Neural progenitor cell (in vitro differentiated cells): ENCODE data around the gene CENPX. TPM values are rescaled to one million over a fixed set of nuclear protein-coding genes. Genes with fewer than 3 reads are reported as not detected.

Experiments
- DNase-seq: peaks from one replicate; pipeline ENCODE4 v3.0.0-alpha.2; 2016; ENCODE audit warnings: low spot score
- H2AFZ ChIP-seq: fragments of 200-600 bp; sonication (generic); replicated peaks from 2 replicates; pipeline ENCODE4 v1.6.1; 2016; ENCODE audit warnings: antibody characterized with exemption
- H3F3A ChIP-seq: fragments of 200-600 bp; sonication (generic); 2 replicates; pipeline ENCODE4 v1.6.1; 2016; ENCODE audit warnings: antibody characterized with exemption, low read depth
- H3K27ac ChIP-seq: fragments of 200-600 bp; sonication (generic); 2 replicates; pipeline ENCODE4 v1.5.1; 2016; ENCODE audit warnings: mild to moderate bottlenecking
- H3K27me3 ChIP-seq: fragments of 200-600 bp; sonication (generic); 2 replicates; pipeline ENCODE4 v1.6.1; 2016; ENCODE audit warnings: mild to moderate bottlenecking, moderate library complexity
- H3K36me3 ChIP-seq: fragments of 200-600 bp; sonication (generic); 2 replicates; pipeline ENCODE4 v1.5.1; 2016
- H3K4me1 ChIP-seq: fragments of 200-600 bp; sonication (generic); 2 replicates; pipeline ENCODE4 v1.6.1; 2016; ENCODE audit warnings: mixed run types
- H3K4me2 ChIP-seq: fragments of 200-600 bp; sonication (generic); 2 replicates; pipeline ENCODE4 v1.6.1; 2016
- H3K4me3 ChIP-seq: fragments of 200-600 bp; sonication (generic); 2 replicates; pipeline ENCODE4 v1.5.1; 2016
- H3K79me2 ChIP-seq: fragments of 200-600 bp; sonication (generic); 2 replicates; pipeline ENCODE4 v1.6.1; 2016; ENCODE audit warnings: low read depth
- H3K9ac ChIP-seq: fragments of 200-600 bp; sonication (generic); 2 replicates; pipeline ENCODE4 v1.6.1; 2016
- H3K9me3 ChIP-seq: fragments of 200-600 bp; sonication (generic); 2 replicates; pipeline ENCODE4 v1.5.1; 2016; ENCODE audit warnings: low read depth
- H4K20me1 ChIP-seq: fragments of 200-600 bp; sonication (generic); 2 replicates; pipeline ENCODE4 v1.6.1; 2016; ENCODE audit warnings: low read depth
- H3K27ac Mint-ChIP-seq: 3 replicates; pipeline ENCODE4 v1.8.0; 2021; ENCODE audit warnings: mixed read lengths
- H3K27me3 Mint-ChIP-seq: 2 replicates; pipeline ENCODE4 v1.8.0; 2022; ENCODE audit warnings: low read depth, mild to moderate bottlenecking, inconsistent platforms, moderate library complexity, mixed read lengths; ENCODE audit not compliant: insufficient read depth
- H3K36me3 Mint-ChIP-seq: 3 replicates; pipeline ENCODE4 v1.8.0; 2021; ENCODE audit warnings: mixed read lengths
- H3K4me1 Mint-ChIP-seq: 3 replicates; pipeline ENCODE4 v1.8.0; 2021; ENCODE audit warnings: mixed read lengths
- H3K4me3 Mint-ChIP-seq: 3 replicates; pipeline ENCODE4 v1.8.0; 2021; ENCODE audit warnings: mild to moderate bottlenecking, moderate library complexity, mixed read lengths
- H3K9me3 Mint-ChIP-seq: 3 replicates; pipeline ENCODE4 v1.8.0; 2020; ENCODE audit warnings: mixed read lengths
- EZH2 ChIP-seq: fragments of 200-600 bp; sonication (generic); IDR thresholded peaks from 2 replicates; pipeline ENCODE4 v1.6.1; 2017; ENCODE audit warnings: antibody characterized with exemption, mild to moderate bottlenecking, moderate library complexity
- EZH2phosphoT487 ChIP-seq: fragments of 200-600 bp; sonication (generic); IDR thresholded peaks from 2 replicates; pipeline ENCODE4 v1.6.1; 2017; ENCODE audit warnings: antibody characterized with exemption
- total RNA-seq: library from RNA; depleted of rRNA; stranded (reverse); fragments of >200 nt; gene quantifications from 2 replicates; pipeline ENCODE4 v1.2.3, GENCODE V29; 2015; ENCODE audit warnings: low replicate concordance
- TF ChIP-seq, protein P1 (sequence below): fragments of 200-600 bp; sonication (generic); IDR thresholded peaks from 2 replicates; pipeline ENCODE4 v1.5.1; 2017; ENCODE audit warnings: antibody characterized with exemption, mild to moderate bottlenecking

The CENPX gene
- total RNA-seq, 1 donor from 2014 or later: 53.0 TPM

GRCh38 chr17:82051776-82052637 is 29.3 kb upstream of the CENPX start, which contains the start of the genes GPS1 and RFNG:
Gene GPS1, plus strand, starts transcription at chr17:82051898. Its CDS starts 34 bp downstream, at chr17:82051932.
Gene RFNG, minus strand, starts transcription at chr17:82051811. Its CDS starts 45 bp downstream, at chr17:82051766.
- Histone ChIP-seq H3K36me3 (no peaks in the 10 kb centered on the region), H3K27ac (no peak within 1 kb of the TSS), H3K4me1 (peaks cover 7% of the 10 kb centered on the region), H3K9ac (peak within 1 kb of the TSS; percentile 82), H3K79me2 (peaks cover 14% of the 10 kb centered on the region), H3K27me3 (no peaks in the 10 kb centered on the region), H4K20me1 (peaks cover 18% of the 10 kb centered on the region), H3F3A (peaks cover 3% of the 10 kb centered on the region), H3K9me3 (no peaks in the 10 kb centered on the region), H3K4me3 (peak within 1 kb of the TSS; percentile 98), H2AFZ (no peak within 1 kb of the TSS), H3K4me2 (peak within 1 kb of the TSS; percentile 100)
- Mint-ChIP-seq H3K27me3 (peaks cover 4% of the 10 kb centered on the region), H3K27ac (peak within 1 kb of the TSS; percentile 81), H3K4me1 (peaks cover 6% of the 10 kb centered on the region), H3K36me3 (peaks cover 6% of the 10 kb centered on the region), H3K9me3 (no peaks in the 10 kb centered on the region), H3K4me3 (peak within 1 kb of the TSS; percentile 90)
- peak; percentile 83 for DNase-seq
- TF ChIP-seq EZH2phosphoT487 (no peak), EZH2 (no peak)
- TF ChIP-seq, protein P1, sequence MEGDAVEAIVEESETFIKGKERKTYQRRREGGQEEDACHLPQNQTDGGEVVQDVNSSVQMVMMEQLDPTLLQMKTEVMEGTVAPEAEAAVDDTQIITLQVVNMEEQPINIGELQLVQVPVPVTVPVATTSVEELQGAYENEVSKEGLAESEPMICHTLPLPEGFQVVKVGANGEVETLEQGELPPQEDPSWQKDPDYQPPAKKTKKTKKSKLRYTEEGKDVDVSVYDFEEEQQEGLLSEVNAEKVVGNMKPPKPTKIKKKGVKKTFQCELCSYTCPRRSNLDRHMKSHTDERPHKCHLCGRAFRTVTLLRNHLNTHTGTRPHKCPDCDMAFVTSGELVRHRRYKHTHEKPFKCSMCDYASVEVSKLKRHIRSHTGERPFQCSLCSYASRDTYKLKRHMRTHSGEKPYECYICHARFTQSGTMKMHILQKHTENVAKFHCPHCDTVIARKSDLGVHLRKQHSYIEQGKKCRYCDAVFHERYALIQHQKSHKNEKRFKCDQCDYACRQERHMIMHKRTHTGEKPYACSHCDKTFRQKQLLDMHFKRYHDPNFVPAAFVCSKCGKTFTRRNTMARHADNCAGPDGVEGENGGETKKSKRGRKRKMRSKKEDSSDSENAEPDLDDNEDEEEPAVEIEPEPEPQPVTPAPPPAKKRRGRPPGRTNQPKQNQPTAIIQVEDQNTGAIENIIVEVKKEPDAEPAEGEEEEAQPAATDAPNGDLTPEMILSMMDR: no peak

- Histone ChIP-seq H3K4me2 (peak overlapping the region; percentile 97), H2AFZ (no peak overlapping the region), H3K9ac (peak overlapping the region; percentile 52), H4K20me1 (peaks cover 16% of the 10 kb centered on the region), H3K27me3 (no peaks in the 10 kb centered on the region), H3K79me2 (peaks cover 14% of the 10 kb centered on the region), H3K27ac (no peak overlapping the region), H3F3A (peaks cover 3% of the 10 kb centered on the region), H3K9me3 (no peaks in the 10 kb centered on the region), H3K4me3 (peak overlapping the region; percentile 98), H3K4me1 (peaks cover 7% of the 10 kb centered on the region), H3K36me3 (no peaks in the 10 kb centered on the region)
- H3K36me3 Mint-ChIP-seq: peaks cover 6% of the 10 kb centered on the region
- TF ChIP-seq, protein P1: no peak
- DNase-seq: no peak
- H3K9me3 Mint-ChIP-seq: no peaks in the 10 kb centered on the region
- H3K4me3 Mint-ChIP-seq: peak overlapping the region; percentile 90
- peaks cover 6% of the 10 kb centered on the region for H3K4me1 Mint-ChIP-seq
- peak overlapping the region; percentile 81 for H3K27ac Mint-ChIP-seq
- H3K27me3 Mint-ChIP-seq: peaks cover 4% of the 10 kb centered on the region
Measured at GRCh38 chr17:82050761-82051641, 28.3 kb upstream of the CENPX start.

DNA sequence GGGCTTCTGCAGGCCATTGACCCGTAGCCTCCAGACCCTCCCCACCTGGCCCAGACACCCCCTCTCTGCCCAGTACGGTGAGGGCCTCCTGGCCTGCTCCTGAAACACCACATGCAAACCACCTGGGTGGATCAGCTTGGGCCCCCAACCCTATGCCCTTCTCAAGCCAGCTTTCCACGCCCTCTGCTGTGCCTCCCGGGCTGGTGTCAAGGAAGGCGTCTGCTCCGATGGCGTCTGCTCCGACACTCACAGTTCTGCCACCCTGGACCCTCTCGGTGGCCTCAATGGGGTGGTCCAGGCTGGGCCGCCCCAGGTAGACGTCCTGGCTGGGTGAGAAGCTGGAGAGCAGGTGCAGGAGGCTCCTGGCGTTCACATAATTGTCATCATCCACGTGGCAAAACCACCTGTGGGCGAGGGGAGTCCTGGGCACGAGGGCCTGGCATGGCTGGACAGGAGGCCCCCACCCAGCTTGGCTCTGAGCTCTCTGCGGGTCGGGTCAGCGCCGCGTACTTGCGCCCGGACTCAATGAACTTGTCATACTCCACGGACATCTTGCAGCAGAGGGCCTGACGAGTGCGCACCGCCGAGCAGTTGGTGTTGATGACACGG is 27.6 kb upstream of the CENPX start:
- no peak overlapping the region for H3K27ac Mint-ChIP-seq
- Histone ChIP-seq H3K9ac (no peak overlapping the region), H4K20me1 (peaks cover 10% of the 10 kb centered on the region)

More for the DNA sequence above, 27.6 kb upstream of the CENPX start:
- no peaks in the 10 kb centered on the region for H3K9me3 ChIP-seq
- H3K4me1 ChIP-seq: peaks cover 7% of the 10 kb centered on the region
- H3K9me3 Mint-ChIP-seq: no peaks in the 10 kb centered on the region
- peaks cover 6% of the 10 kb centered on the region for H3K36me3 Mint-ChIP-seq
- H3F3A ChIP-seq: peaks cover 6% of the 10 kb centered on the region
- H2AFZ ChIP-seq: no peak overlapping the region
- H3K27me3 Mint-ChIP-seq: peaks cover 4% of the 10 kb centered on the region
- no peak overlapping the region for H3K4me3 ChIP-seq
- DNase-seq: no peak
- H3K36me3 ChIP-seq: no peaks in the 10 kb centered on the region
- H3K79me2 ChIP-seq: peaks cover 14% of the 10 kb centered on the region
- H3K4me1 Mint-ChIP-seq: peaks cover 6% of the 10 kb centered on the region
- peak overlapping the region; percentile 97 for H3K4me2 ChIP-seq
- no peaks in the 10 kb centered on the region for H3K27me3 ChIP-seq
- TF ChIP-seq EZH2phosphoT487: no peak
- TF ChIP-seq EZH2: no peak
- TF ChIP-seq, protein P1: no peak
- no peak overlapping the region for H3K27ac ChIP-seq
- peak overlapping the region; percentile 90 for H3K4me3 Mint-ChIP-seq
